K562 (cell line): ENCODE results near the gene SLC9A3. TPM values are rescaled to one million over a fixed set of nuclear protein-coding genes. Genes with fewer than 3 reads are reported as not detected.

ENCODE experiments used
- ATAC-seq: fragments of 200-7000 bp; cut with Tn5 transposase; 3 replicates; pipeline ENCODE4 v1.9.1; 2020; ENCODE audit warnings: moderate library complexity
- BruUV-seq: library from RNA; stranded (reverse); fragments of 400-500 nt; replicated peaks from 2 replicates; lab custom pipeline; 2021; lab: Mats Ljungman, UMichigan
- CTCF ChIA-PET: fragments of 300-600 bp; formaldehyde crosslinking; extraction: SDS; loops from one replicate; lab custom pipeline; 2021; ENCODE audit warnings: low intra/inter-chr PET ratio; lab: Yijun Ruan, JAX
- POLR2A ChIA-PET: fragments of 300-600, 350-650 bp; sonication (Branson Sonifier 250); formaldehyde crosslinking; extraction: SDS; loops from one replicate; lab custom pipeline; 2021; ENCODE audit warnings: antibody characterized with exemption, inconsistent platforms; lab: Yijun Ruan, JAX
- DNase-seq, 4 experiments: peaks; one replicate each; pipeline versions ENCODE4 v3.0.0 to v3.0.0-alpha.2; 2011 to 2018; ENCODE audit warnings: low spot score in 3 of 4, mixed read lengths in 3 of 4; ENCODE audit errors: extremely low read depth in 1 of 4
- FAIRE-seq: peaks from 2 replicates; lab custom pipeline; 2011; peaks lifted over from hg19 to GRCh38; lab: Jason Lieb, UNC
- H2AFZ ChIP-seq: 2 replicates; pipeline ENCODE4 v1.6.0; 2011; ENCODE audit warnings: low read depth, low read length, control low read depth, inconsistent platforms
- H3K27ac ChIP-seq: fragments of 200-600 bp; 3 replicates; pipeline ENCODE4 v1.8.0; 2011; ENCODE audit warnings: low read depth, mild to moderate bottlenecking, control low read depth, inconsistent platforms, low read length, moderate library complexity, mixed read lengths; ENCODE audit errors: extremely low read depth
- H3K27me3 ChIP-seq, 2 experiments: fragments of 300-600 bp in 1 of 2; 2 replicates in 1 of 2; 3 replicates in 1 of 2; pipeline versions ENCODE4 v1.6.0 to v1.8.0; 2011; ENCODE audit warnings: inconsistent platforms in 2 of 2, low read length in 2 of 2, mild to moderate bottlenecking in 1 of 2, mixed read lengths in 1 of 2, moderate library complexity in 1 of 2; ENCODE audit not compliant: control insufficient read depth in 2 of 2, insufficient read depth in 2 of 2
- H3K36me3 ChIP-seq: fragments of 300-600 bp; 3 replicates; pipeline ENCODE4 v1.8.0; 2011; ENCODE audit warnings: mild to moderate bottlenecking, low read length, inconsistent platforms; ENCODE audit not compliant: control insufficient read depth, insufficient read depth
- H3K4me1 ChIP-seq, 2 experiments: fragments of 200-600 bp in 1 of 2; replicated peaks in 1 of 2; 2 replicates in 1 of 2; 3 replicates in 1 of 2; pipeline versions ENCODE4 v1.5.1 to v1.8.0; 2011; ENCODE audit warnings: inconsistent platforms in 2 of 2, low read length in 2 of 2, mild to moderate bottlenecking in 1 of 2, mixed read lengths in 1 of 2, moderate library complexity in 1 of 2; ENCODE audit not compliant: control insufficient read depth in 2 of 2, insufficient read depth in 2 of 2
- H3K4me2 ChIP-seq: 2 replicates; pipeline ENCODE4 v1.6.1; 2011; ENCODE audit warnings: low read length, control low read depth, inconsistent platforms, mixed read lengths; ENCODE audit not compliant: insufficient read depth
- H3K4me3 ChIP-seq: fragments of 200-600 bp; sonication (generic), shearing (Covaris generic); 2 replicates; pipeline ENCODE4 v1.5.1; 2016; ENCODE audit warnings: control low read depth, inconsistent platforms
- H3K79me2 ChIP-seq: fragments of 200-600 bp; 3 replicates; pipeline ENCODE4 v1.8.0; 2011; ENCODE audit warnings: low read length, inconsistent platforms; ENCODE audit not compliant: control insufficient read depth, insufficient read depth
- H3K9ac ChIP-seq, 2 experiments: 2 replicates each; pipeline versions ENCODE4 v1.6.0 to v1.6.1; 2011; ENCODE audit warnings: low read depth in 2 of 2, low read length in 2 of 2, control low read depth in 1 of 2, inconsistent platforms in 1 of 2, mild to moderate bottlenecking in 1 of 2, mixed read lengths in 1 of 2; ENCODE audit not compliant: insufficient read depth in 1 of 2
- H3K9me1 ChIP-seq: one replicate; pipeline ENCODE4 v1.6.0; 2011; ENCODE audit warnings: inconsistent platforms, mild to moderate bottlenecking, low read length, moderate library complexity; ENCODE audit not compliant: control insufficient read depth, insufficient read depth
- H3K9me3 ChIP-seq: replicated peaks from 2 replicates; pipeline ENCODE4 v1.5.1; 2011; ENCODE audit warnings: low read depth, low read length, inconsistent platforms; ENCODE audit not compliant: control insufficient read depth, insufficient read depth
- H4K20me1 ChIP-seq: replicated peaks from 2 replicates; pipeline ENCODE4 v1.6.1; 2011; ENCODE audit warnings: low read length, inconsistent platforms, mixed read lengths; ENCODE audit not compliant: control insufficient read depth, insufficient read depth
- ADNP ChIP-seq: fragments of 200-800 bp; sonication (Bioruptor generic); IDR thresholded peaks from 2 replicates; pipeline ENCODE4 v1.6.1; 2016; ENCODE audit warnings: missing genetic modification characterization, missing compliant biosample characterization
- CBX5 ChIP-seq: IDR thresholded peaks from 2 replicates; pipeline ENCODE4 v1.6.1; 2014; ENCODE audit warnings: low read depth, borderline replicate concordance
- CC2D1A ChIP-seq: fragments of 450-650 bp; IDR thresholded peaks from 2 replicates; pipeline ENCODE4 v1.6.1; 2017; ENCODE audit warnings: mild to moderate bottlenecking
- HBP1 ChIP-seq: fragments of 450-650 bp; formaldehyde crosslinking; IDR thresholded peaks from 2 replicates; pipeline ENCODE4 v1.4.0; 2022; ENCODE audit warnings: missing genetic modification characterization
- ZBTB11 ChIP-seq, 3 experiments: fragments of 200-800 bp in 1 of 3; fragments of 250-450 bp in 1 of 3; fragments of 450-650 bp in 1 of 3; sonication (Bioruptor Pico) in 1 of 3; sonication (Bioruptor generic) in 1 of 3; formaldehyde crosslinking in 1 of 3; IDR thresholded peaks; 2 replicates each; pipeline versions ENCODE4 v1.6.1 to v1.8.0; 2016 to 2022; ENCODE audit warnings: mild to moderate bottlenecking in 2 of 3, missing genetic modification characterization in 2 of 3, missing compliant biosample characterization in 1 of 3, moderate library complexity in 1 of 3
- ZNF511 ChIP-seq: sonication (generic); formaldehyde crosslinking; IDR thresholded peaks from 2 replicates; pipeline ENCODE4 v1.8.0; 2022; ENCODE audit warnings: mild to moderate bottlenecking, missing genetic modification reagents
- WGBS: fragments of 100-300 bp; shearing (Covaris generic); methylation state at CpG from one replicate; pipeline ENCODE4 v1.1.6; 2016; ENCODE audit warnings: low coverage, mixed read lengths; ENCODE audit not compliant: insufficient coverage; ENCODE audit errors: missing lambda C conversion rate; 5-methylcytosine and 5-hydroxymethylcytosine counted together
- in situ Hi-C: fragments of 300-500 bp; cut with MboI; formaldehyde crosslinking; loops from 4 replicates; pipeline ENCODE4 v1.15.0; 2018; ENCODE audit warnings: inconsistent platforms, mixed read lengths
- intact Hi-C: fragments of 100-400 bp; cut with micrococcal nuclease; formaldehyde crosslinking; loops from 2 replicates; pipeline ENCODE4 v1.14.2; 2022
- polyA plus RNA-seq, 8 experiments: library from polyadenylated mRNA; depleted of rRNA in 4 of 8; stranded (reverse) in 5 of 8; unstranded in 3 of 8; fragments of >200 nt; fragmentation: Nextera tagmentation in 2 of 8; fragmentation: Illumina TruSeq in 1 of 8; extraction: Ambion mirVana in 2 of 8; extraction: Trizol in 1 of 8; gene quantifications; 2 replicates each; pipeline versions ENCODE4 v1.2.1 to v1.2.3, GENCODE V29; 2011 to 2014; ENCODE audit warnings: inconsistent platforms in 1 of 8, missing spikeins in 1 of 8
- total RNA-seq, 7 experiments: library from RNA; depleted of rRNA in 6 of 7; stranded (reverse); fragments of >200 nt in 6 of 7; fragmentation: Illumina TruSeq in 2 of 7; extraction: Trizol in 2 of 7; gene quantifications; 2 replicates each; pipeline versions ENCODE4 v1.2.1 to v1.2.3, GENCODE V29; 2011 to 2021; ENCODE audit warnings: low replicate concordance in 1 of 7

The SLC9A3 gene
- total and polyA plus RNA-seq, 9 of the 15 experiments (the other 6 are each of a cell fraction or from before 2014, with no cell fraction given): 1.5 to 5.8 (median 3.7) TPM; not detected in 2

- H3K9me1 ChIP-seq: no peaks in the 10 kb centered on the region
- FAIRE-seq (no peak), ATAC-seq (no peak), DNase-seq (no peak)
- in situ Hi-C loops (no loop called here), intact Hi-C loops (no loop called here)
- H3K27me3 ChIP-seq: peaks cover 13 to 67% of the 10 kb centered on the region in 2 experiments; a peak in 4 of 5 replicates
- peaks cover 0 to 42% of the 10 kb centered on the region in 2 experiments; a peak in 2 of 5 replicates for H3K4me1 ChIP-seq
- ChIA-PET CTCF (no interaction called here), POLR2A (interaction anchor here (0.9 to 1.5 kb wide), 4 partner anchors 9 to 17 kb away, joined by 3 to 6 read pairs (median 4); no protein-coding TSS in a partner anchor)
- no peak overlapping the region for H3K27ac ChIP-seq
- 19% methylated on average over 11 of the region's 11 CpGs for WGBS
- no peak overlapping the region for H3K4me3 ChIP-seq
- BruUV-seq: no TSS peak
- no peaks in the 10 kb centered on the region for H3K79me2 ChIP-seq
- H3K9ac ChIP-seq: no peak overlapping the region
- no peaks in the 10 kb centered on the region; the same call in 1 of the 2 replicates for H4K20me1 ChIP-seq
- H3K9me3 ChIP-seq: no peaks in the 10 kb centered on the region
- no peak overlapping the region for H2AFZ ChIP-seq
- no peaks in the 10 kb centered on the region for H3K36me3 ChIP-seq
- no peak overlapping the region for H3K4me2 ChIP-seq
- TF ChIP-seq ZNF511 (CRISPR knock-in tag) (no peak), ADNP (tag) (no peak), CBX5 (no peak), ZBTB11 (CRISPR knock-in tag; IDR thresholded peaks at IDR 0.05) (no peak), CC2D1A (no peak), HBP1 (CRISPR knock-in tag) (no peak)
Measured at GRCh38 chr5:428219-428618, 96.0 kb downstream of the SLC9A3 start.
